Activated CD8-positive, alpha-beta T cell treated with anti-CD3 and anti-CD28 coated beads for 36 hours (primary cell): ENCODE results near the gene IFIT5. TPM values are rescaled to one million over a fixed set of nuclear protein-coding genes. Genes with fewer than 3 reads are reported as not detected.

ENCODE experiments used
- ATAC-seq: fragments of 200-7000 bp; cut with Tn5 transposase; one replicate; pipeline ENCODE4 v1.10.0; 2021; ENCODE audit warnings: mild to moderate bottlenecking, moderate library complexity
- CTCF ChIA-PET: fragments of 350-600 bp; sonication (Branson Sonifier 250); formaldehyde crosslinking; loops from one replicate; lab custom pipeline; 2021; ENCODE audit warnings: antibody characterized with exemption; lab: Charles Lee
- POLR2A ChIA-PET: fragments of 350-600 bp; sonication (Branson Sonifier 250); formaldehyde crosslinking; loops from one replicate; lab custom pipeline; 2021; ENCODE audit warnings: antibody characterized with exemption; lab: Charles Lee
- DNase-seq: peaks from one replicate; pipeline ENCODE4 v3.0.0-alpha.2; 2020
- H3K27ac Mint-ChIP-seq: one replicate; pipeline ENCODE4 v1.8.0; 2021; ENCODE audit warnings: mild to moderate bottlenecking, mixed read lengths
- H3K27me3 Mint-ChIP-seq: one replicate; pipeline ENCODE4 v1.8.0; 2021; ENCODE audit warnings: mixed read lengths
- H3K36me3 Mint-ChIP-seq: one replicate; pipeline ENCODE4 v1.8.0; 2021; ENCODE audit warnings: low read depth, mixed read lengths
- H3K4me1 Mint-ChIP-seq: one replicate; pipeline ENCODE4 v1.8.0; 2021; ENCODE audit warnings: low read depth, mixed read lengths
- H3K4me3 Mint-ChIP-seq: one replicate; pipeline ENCODE4 v1.8.0; 2021; ENCODE audit warnings: mild to moderate bottlenecking, moderate library complexity, mixed read lengths
- H3K9me3 Mint-ChIP-seq: one replicate; pipeline ENCODE4 v1.8.0; 2021; ENCODE audit warnings: mixed read lengths
- CTCF ChIP-seq: fragments of 200-600 bp; IDR thresholded peaks from one replicate; pipeline ENCODE4 v1.8.0; 2022; ENCODE audit warnings: antibody characterized with exemption, mild to moderate bottlenecking
- intact Hi-C: fragments of 100-400 bp; cut with micrococcal nuclease; formaldehyde crosslinking; loops from one replicate; pipeline ENCODE4 v1.10.0; 2022
- total RNA-seq, 2 experiments: library from RNA; stranded (reverse); gene quantifications; one replicate each; pipeline ENCODE4 v1.2.3, GENCODE V29; 2021

IFIT5 gene
- total RNA-seq, 2 experiments from 2014 or later: 11.7 to 12.6 TPM

GRCh38 chr10:89463846-89464537 is 49.6 kb downstream of the IFIT5 start:
- POLR2A ChIA-PET: no interaction called here
- H3K27ac Mint-ChIP-seq: no peak overlapping the region
- CTCF ChIA-PET: interaction anchor here (0.7 kb wide), 1 partner anchor 237 kb away, joined by 3 read pairs; the partner anchor contains the start of gene KIF20B
- no peaks in the 10 kb centered on the region for H3K4me1 Mint-ChIP-seq
- no peak for TF ChIP-seq CTCF
- intact Hi-C loops: no loop called here
- H3K4me3 Mint-ChIP-seq: no peak overlapping the region
- ATAC-seq (no peak), DNase-seq (no peak)
- no peaks in the 10 kb centered on the region for H3K9me3 Mint-ChIP-seq
- H3K27me3 Mint-ChIP-seq: peaks cover 9% of the 10 kb centered on the region
- no peaks in the 10 kb centered on the region for H3K36me3 Mint-ChIP-seq

GRCh38 chr10:89465196-89465595 is 50.8 kb downstream of the IFIT5 start:
- Mint-ChIP-seq H3K36me3 (no peaks in the 10 kb centered on the region), H3K27me3 (peaks cover 6% of the 10 kb centered on the region), H3K27ac (no peak overlapping the region), H3K9me3 (no peaks in the 10 kb centered on the region), H3K4me1 (no peaks in the 10 kb centered on the region), H3K4me3 (no peak overlapping the region)
- no peak for TF ChIP-seq CTCF
- ChIA-PET CTCF (no interaction called here), POLR2A (no interaction called here)
- ATAC-seq (no peak), DNase-seq (no peak)
- intact Hi-C loops: no loop called here

GRCh38 chr10:89466599-89467035 is 52.2 kb downstream of the IFIT5 start:
- H3K36me3 Mint-ChIP-seq: no peaks in the 10 kb centered on the region
- DNase-seq (no peak), ATAC-seq (no peak)
- ChIA-PET POLR2A (no interaction called here), CTCF (no interaction called here)
- no peaks in the 10 kb centered on the region for H3K9me3 Mint-ChIP-seq
- intact Hi-C loops: no loop called here
- H3K4me3 Mint-ChIP-seq: no peak overlapping the region
- H3K27me3 Mint-ChIP-seq: peaks cover 6% of the 10 kb centered on the region
- H3K4me1 Mint-ChIP-seq: no peaks in the 10 kb centered on the region
- no peak for TF ChIP-seq CTCF
- H3K27ac Mint-ChIP-seq: no peak overlapping the region

- ChIA-PET CTCF (no interaction called here), POLR2A (interaction anchor here (0.9 kb wide), 1 partner anchor 52 kb away, joined by 3 read pairs; no protein-coding TSS in a partner anchor)
- Mint-ChIP-seq H3K4me1 (no peaks in the 10 kb centered on the region), H3K4me3 (no peak overlapping the region), H3K36me3 (no peaks in the 10 kb centered on the region), H3K27me3 (peaks cover 3% of the 10 kb centered on the region), H3K27ac (no peak overlapping the region), H3K9me3 (no peaks in the 10 kb centered on the region)
- DNase-seq (no peak), ATAC-seq (no peak)
- intact Hi-C loops: no loop called here
- TF ChIP-seq CTCF: no peak
Measured at GRCh38 chr10:89468191-89468965, 54.0 kb downstream of the IFIT5 start.

GRCh38 chr10:89469517-89469916 is 55.1 kb downstream of the IFIT5 start:
- peaks cover 3% of the 10 kb centered on the region for H3K27me3 Mint-ChIP-seq
- no peaks in the 10 kb centered on the region for H3K9me3 Mint-ChIP-seq

More at GRCh38 chr10:89469517-89469916, 55.1 kb downstream of the IFIT5 start:
- DNase-seq (no peak), ATAC-seq (no peak)
- POLR2A ChIA-PET: no interaction called here
- Mint-ChIP-seq H3K4me1 (no peaks in the 10 kb centered on the region), H3K4me3 (no peak overlapping the region), H3K36me3 (no peaks in the 10 kb centered on the region), H3K27ac (no peak overlapping the region)
- CTCF ChIA-PET: no interaction called here
- intact Hi-C loops: no loop called here
- TF ChIP-seq CTCF: no peak
